ENCODE results near the gene RAD21L1.

The RAD21L1 gene

DNA sequence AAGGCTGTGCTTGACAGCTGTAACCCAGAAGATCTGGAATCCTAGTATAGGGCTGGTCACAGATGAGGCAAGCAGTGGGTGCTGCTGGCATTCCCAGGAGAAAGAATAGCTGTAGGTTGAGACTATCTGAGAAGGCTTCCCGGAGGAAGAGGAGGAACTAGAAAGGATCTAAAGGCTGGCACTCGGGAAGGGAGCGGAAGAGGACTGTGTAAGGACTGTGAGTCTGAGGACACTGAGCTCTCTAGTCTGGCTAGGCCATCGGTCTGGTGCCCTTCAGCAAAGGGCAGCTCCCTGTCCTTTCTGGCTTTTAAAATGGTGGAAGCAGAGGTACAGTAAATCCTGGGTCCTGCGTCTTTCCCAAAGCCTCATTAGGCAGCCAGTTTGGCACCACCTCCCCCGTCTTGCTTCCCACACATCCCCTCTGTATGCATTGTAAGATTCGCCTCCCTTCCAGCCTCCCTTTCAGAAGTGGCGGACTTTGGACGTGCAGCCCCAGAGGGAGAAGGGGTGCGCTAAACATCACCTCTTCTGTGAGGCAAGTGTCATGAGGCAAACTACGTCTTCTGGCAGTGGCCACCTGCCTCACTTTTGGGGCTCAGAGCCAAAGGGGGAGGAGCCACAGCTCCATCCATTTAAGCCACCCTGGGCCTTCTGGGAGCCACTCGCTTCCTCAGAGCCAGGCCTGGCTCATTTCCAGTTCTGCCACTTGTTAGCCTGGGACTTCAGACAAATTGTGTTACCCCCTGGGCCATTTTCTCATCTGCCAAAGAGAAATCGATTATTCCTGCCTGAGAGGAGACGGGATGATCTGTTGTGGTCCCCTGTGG is 48.9 kb downstream of the RAD21L1 start:
- in situ Hi-C loops (cut with HindIII; ENCODE audit: low sequenced_read_pairs), result no loop called here
- TF ChIP-seq, protein P1, sequence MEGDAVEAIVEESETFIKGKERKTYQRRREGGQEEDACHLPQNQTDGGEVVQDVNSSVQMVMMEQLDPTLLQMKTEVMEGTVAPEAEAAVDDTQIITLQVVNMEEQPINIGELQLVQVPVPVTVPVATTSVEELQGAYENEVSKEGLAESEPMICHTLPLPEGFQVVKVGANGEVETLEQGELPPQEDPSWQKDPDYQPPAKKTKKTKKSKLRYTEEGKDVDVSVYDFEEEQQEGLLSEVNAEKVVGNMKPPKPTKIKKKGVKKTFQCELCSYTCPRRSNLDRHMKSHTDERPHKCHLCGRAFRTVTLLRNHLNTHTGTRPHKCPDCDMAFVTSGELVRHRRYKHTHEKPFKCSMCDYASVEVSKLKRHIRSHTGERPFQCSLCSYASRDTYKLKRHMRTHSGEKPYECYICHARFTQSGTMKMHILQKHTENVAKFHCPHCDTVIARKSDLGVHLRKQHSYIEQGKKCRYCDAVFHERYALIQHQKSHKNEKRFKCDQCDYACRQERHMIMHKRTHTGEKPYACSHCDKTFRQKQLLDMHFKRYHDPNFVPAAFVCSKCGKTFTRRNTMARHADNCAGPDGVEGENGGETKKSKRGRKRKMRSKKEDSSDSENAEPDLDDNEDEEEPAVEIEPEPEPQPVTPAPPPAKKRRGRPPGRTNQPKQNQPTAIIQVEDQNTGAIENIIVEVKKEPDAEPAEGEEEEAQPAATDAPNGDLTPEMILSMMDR (IDR thresholded peaks at IDR 0.05; ENCODE audit: low read depth, low read length, missing control alignments), result no peak
- no peak overlapping the region for H3K4me3 ChIP-seq (ENCODE audit: low read depth, low read length)
- DNase-seq (ENCODE audit: low read depth), result no peak

- no peak for DNase-seq (ENCODE audit: low read depth)
- no peak overlapping the region for H3K4me3 ChIP-seq (ENCODE audit: low read depth, low read length)
- in situ Hi-C loops (cut with HindIII; ENCODE audit: low sequenced_read_pairs), result no loop called here
- TF ChIP-seq, protein P1 (IDR thresholded peaks at IDR 0.05; ENCODE audit: low read depth, low read length, missing control alignments), result no peak
Observed at GRCh38 chr20:1275919-1276318, 50.1 kb downstream of the RAD21L1 start.

DNA sequence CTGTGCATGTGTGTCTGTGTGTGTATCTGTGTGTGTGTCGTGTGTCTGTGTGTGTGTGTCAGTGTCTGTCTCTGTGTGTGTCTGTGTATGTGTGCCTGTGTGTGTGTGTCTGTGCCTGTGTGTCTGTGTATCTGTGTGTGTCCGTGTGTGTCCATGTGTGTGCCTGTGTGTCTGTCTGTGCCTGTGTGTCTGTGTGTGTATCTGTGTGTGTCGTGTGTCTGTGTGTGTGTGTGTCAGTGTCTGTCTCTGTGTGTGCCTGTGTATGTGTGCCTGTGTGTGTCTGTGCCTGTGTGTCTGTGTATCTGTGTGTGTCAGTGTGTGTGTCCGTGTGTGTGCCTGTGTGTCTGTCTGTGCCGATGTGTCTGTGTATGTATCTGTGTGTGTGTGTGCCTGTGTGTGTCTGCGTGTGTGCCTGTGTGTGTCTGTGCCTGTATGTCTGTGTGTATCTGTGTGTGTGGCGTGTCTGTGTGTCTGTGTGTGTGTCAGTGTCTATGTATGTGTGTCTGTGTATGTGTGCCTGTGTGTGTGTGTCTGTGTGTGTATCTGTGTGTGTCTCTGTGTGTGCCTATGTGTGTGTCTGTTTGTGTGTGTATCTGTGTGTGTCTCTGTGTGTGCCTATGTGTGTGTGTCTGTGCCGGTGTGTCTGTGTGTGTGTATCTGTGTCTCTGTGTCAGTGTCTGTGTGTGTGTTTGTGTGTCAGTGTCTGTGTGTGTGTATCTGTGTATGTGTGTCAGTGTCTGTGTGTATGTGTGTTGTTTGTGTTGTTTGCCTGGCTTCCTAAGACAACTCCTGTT is 51.9 kb downstream of the RAD21L1 start:
- H3K4me3 ChIP-seq (ENCODE audit: low read depth, low read length), result no peak overlapping the region
- DNase-seq (ENCODE audit: low read depth), result no peak
- in situ Hi-C loops (cut with HindIII; ENCODE audit: low sequenced_read_pairs), result no loop called here
- TF ChIP-seq, protein P1 (IDR thresholded peaks at IDR 0.05; ENCODE audit: low read depth, low read length, missing control alignments), result no peak

DNA sequence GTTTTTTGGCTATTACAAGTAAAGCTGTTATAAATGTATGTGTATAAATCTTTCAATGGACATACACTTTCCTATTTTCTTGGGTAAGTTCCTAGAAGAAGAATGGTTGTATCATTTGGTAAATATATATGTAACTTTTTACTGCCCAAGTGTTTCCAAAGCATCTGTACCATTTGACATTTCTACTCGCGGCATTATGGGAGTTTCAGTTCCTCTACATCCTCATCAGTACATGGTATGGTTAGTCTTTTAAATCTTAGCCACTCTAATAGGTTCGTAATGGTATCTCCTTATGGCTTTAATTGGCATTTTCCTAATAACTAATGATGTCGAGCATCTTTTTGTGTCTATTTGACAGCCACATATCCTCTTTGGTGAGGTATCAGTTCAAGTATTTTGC is 53.1 kb downstream of the RAD21L1 start:
- in situ Hi-C loops (cut with HindIII; ENCODE audit: low sequenced_read_pairs), result no loop called here
- TF ChIP-seq, protein P1 (IDR thresholded peaks at IDR 0.05; ENCODE audit: low read depth, low read length, missing control alignments), result no peak
- DNase-seq (ENCODE audit: low read depth), result no peak
- H3K4me3 ChIP-seq (ENCODE audit: low read depth, low read length), result no peak overlapping the region

- in situ Hi-C loops (cut with HindIII; ENCODE audit: low sequenced_read_pairs), result no loop called here
Observed at GRCh38 chr20:1280195-1281102, 54.6 kb downstream of the RAD21L1 start.

More at GRCh38 chr20:1280195-1281102, 54.6 kb downstream of the RAD21L1 start:
- no peak for DNase-seq (ENCODE audit: low read depth)
- no peak overlapping the region for H3K4me3 ChIP-seq (ENCODE audit: low read depth, low read length)
- TF ChIP-seq, protein P1 (IDR thresholded peaks at IDR 0.05; ENCODE audit: low read depth, low read length, missing control alignments), result no peak
